ENCODE results near the gene FAM219B. TPM values are rescaled to one million over a fixed set of nuclear protein-coding genes. Genes with fewer than 3 reads are reported as not detected.

Gene FAM219B
- total and polyA plus RNA-seq, 4 donors = 7.5 to 15.6 (median 12.2) TPM

- H3K27ac ChIP-seq (ENCODE audit: low read depth in 1 of 2, low read length in 2 of 2) = peak overlapping the region; percentile 93 to 97
- DNase-seq (ENCODE audit: low spot score) = no peak
- 40% methylated on average over 16 of the region's 16 CpGs for whole genome bisulfite sequencing
- H3K4me3 ChIP-seq (ENCODE audit: low read depth in 1 of 3, low read length in 3 of 3) = peak overlapping the region; percentile 54 to 96 (median 92)
- H3K4me1 ChIP-seq (ENCODE audit: control insufficient read depth in 4 of 4, insufficient read depth in 4 of 4, low read length in 3 of 4) = peaks cover 8 to 40% (median 26%) of the 10 kb centered on the region in 4 donors
- H3K9me3 ChIP-seq (ENCODE audit: control insufficient read depth in 4 of 4, low read length in 3 of 4) = no peaks in the 10 kb centered on the region
- TF ChIP-seq FOXA2 (IDR thresholded peaks at IDR 0.05) = no peak
- TF ChIP-seq HNF4G (IDR thresholded peaks at IDR 0.05) = no peak
- TF ChIP-seq REST (IDR thresholded peaks at IDR 0.05) = no peak
- TF ChIP-seq, protein P1, sequence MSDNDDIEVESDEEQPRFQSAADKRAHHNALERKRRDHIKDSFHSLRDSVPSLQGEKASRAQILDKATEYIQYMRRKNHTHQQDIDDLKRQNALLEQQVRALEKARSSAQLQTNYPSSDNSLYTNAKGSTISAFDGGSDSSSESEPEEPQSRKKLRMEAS (IDR thresholded peaks at IDR 0.05) = no peak
- no peak for TF ChIP-seq JUND (IDR thresholded peaks at IDR 0.05)
- TF ChIP-seq TAF1 (conservative IDR thresholded peaks at IDR 0.05) = no peak
- TF ChIP-seq, protein P2, sequence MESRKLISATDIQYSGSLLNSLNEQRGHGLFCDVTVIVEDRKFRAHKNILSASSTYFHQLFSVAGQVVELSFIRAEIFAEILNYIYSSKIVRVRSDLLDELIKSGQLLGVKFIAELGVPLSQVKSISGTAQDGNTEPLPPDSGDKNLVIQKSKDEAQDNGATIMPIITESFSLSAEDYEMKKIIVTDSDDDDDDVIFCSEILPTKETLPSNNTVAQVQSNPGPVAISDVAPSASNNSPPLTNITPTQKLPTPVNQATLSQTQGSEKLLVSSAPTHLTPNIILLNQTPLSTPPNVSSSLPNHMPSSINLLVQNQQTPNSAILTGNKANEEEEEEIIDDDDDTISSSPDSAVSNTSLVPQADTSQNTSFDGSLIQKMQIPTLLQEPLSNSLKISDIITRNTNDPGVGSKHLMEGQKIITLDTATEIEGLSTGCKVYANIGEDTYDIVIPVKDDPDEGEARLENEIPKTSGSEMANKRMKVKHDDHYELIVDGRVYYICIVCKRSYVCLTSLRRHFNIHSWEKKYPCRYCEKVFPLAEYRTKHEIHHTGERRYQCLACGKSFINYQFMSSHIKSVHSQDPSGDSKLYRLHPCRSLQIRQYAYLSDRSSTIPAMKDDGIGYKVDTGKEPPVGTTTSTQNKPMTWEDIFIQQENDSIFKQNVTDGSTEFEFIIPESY (IDR thresholded peaks at IDR 0.05) = no peak
- no peak for TF ChIP-seq NR2F2 (IDR thresholded peaks at IDR 0.05)
- TF ChIP-seq FOXA1 (IDR thresholded peaks at IDR 0.05) = no peak
- no peak for TF ChIP-seq SP1 (IDR thresholded peaks at IDR 0.05)
- TF ChIP-seq, protein P3, sequence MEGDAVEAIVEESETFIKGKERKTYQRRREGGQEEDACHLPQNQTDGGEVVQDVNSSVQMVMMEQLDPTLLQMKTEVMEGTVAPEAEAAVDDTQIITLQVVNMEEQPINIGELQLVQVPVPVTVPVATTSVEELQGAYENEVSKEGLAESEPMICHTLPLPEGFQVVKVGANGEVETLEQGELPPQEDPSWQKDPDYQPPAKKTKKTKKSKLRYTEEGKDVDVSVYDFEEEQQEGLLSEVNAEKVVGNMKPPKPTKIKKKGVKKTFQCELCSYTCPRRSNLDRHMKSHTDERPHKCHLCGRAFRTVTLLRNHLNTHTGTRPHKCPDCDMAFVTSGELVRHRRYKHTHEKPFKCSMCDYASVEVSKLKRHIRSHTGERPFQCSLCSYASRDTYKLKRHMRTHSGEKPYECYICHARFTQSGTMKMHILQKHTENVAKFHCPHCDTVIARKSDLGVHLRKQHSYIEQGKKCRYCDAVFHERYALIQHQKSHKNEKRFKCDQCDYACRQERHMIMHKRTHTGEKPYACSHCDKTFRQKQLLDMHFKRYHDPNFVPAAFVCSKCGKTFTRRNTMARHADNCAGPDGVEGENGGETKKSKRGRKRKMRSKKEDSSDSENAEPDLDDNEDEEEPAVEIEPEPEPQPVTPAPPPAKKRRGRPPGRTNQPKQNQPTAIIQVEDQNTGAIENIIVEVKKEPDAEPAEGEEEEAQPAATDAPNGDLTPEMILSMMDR (IDR thresholded peaks at IDR 0.05; ENCODE audit: low read depth, low read length, missing input control) = no peak
- TF ChIP-seq EGR1 (IDR thresholded peaks at IDR 0.05; ENCODE audit: low read depth in 2 of 2) = no peak
- TF ChIP-seq YY1 (IDR thresholded peaks at IDR 0.05) = no peak
- TF ChIP-seq GABPA (IDR thresholded peaks at IDR 0.05 in 1 of 2, conservative IDR thresholded peaks at IDR 0.05 in 1 of 2) = no peak
- TF ChIP-seq, protein P4, sequence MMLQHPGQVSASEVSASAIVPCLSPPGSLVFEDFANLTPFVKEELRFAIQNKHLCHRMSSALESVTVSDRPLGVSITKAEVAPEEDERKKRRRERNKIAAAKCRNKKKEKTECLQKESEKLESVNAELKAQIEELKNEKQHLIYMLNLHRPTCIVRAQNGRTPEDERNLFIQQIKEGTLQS (IDR thresholded peaks at IDR 0.05) = no peak
- H3K9ac ChIP-seq (ENCODE audit: low read depth in 1 of 2, low read length in 2 of 2) = peak overlapping the region in 1 of 2 donors; percentile 78
- H3K36me3 ChIP-seq (ENCODE audit: control insufficient read depth in 4 of 4, insufficient read depth in 3 of 4, low read depth in 1 of 4, low read length in 3 of 4) = no peaks in the 10 kb centered on the region
- no peaks in the 10 kb centered on the region for H3K27me3 ChIP-seq (ENCODE audit: control insufficient read depth in 4 of 4, insufficient read depth in 4 of 4, low read length in 3 of 4)
These were observed 32.8 kb downstream of the FAM219B start for GRCh38 chr15:74873756-74874424.

All from liver (tissue), 9 donors.